Measurements from ENCODE around the gene DEGS1. TPM values are rescaled to one million over a fixed set of nuclear protein-coding genes. Genes with fewer than 3 reads are reported as not detected.

The DEGS1 gene
- total and polyA plus RNA-seq, 2 experiments from 2014 or later = 45.7 to 67.9 TPM

- TF ChIP-seq EZH2 (IDR thresholded peaks at IDR 0.05; ENCODE audit: low read depth, unreplicated experiment) = no peak
- TF ChIP-seq NANOG (IDR thresholded peaks at IDR 0.05; ENCODE audit: borderline replicate concordance) = no peak
- TF ChIP-seq, protein P1, sequence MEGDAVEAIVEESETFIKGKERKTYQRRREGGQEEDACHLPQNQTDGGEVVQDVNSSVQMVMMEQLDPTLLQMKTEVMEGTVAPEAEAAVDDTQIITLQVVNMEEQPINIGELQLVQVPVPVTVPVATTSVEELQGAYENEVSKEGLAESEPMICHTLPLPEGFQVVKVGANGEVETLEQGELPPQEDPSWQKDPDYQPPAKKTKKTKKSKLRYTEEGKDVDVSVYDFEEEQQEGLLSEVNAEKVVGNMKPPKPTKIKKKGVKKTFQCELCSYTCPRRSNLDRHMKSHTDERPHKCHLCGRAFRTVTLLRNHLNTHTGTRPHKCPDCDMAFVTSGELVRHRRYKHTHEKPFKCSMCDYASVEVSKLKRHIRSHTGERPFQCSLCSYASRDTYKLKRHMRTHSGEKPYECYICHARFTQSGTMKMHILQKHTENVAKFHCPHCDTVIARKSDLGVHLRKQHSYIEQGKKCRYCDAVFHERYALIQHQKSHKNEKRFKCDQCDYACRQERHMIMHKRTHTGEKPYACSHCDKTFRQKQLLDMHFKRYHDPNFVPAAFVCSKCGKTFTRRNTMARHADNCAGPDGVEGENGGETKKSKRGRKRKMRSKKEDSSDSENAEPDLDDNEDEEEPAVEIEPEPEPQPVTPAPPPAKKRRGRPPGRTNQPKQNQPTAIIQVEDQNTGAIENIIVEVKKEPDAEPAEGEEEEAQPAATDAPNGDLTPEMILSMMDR (conservative IDR thresholded peaks at IDR 0.05; ENCODE audit: low read depth in 2 of 2) = no peak
- no peak for TF ChIP-seq EZH2phosphoT487 (IDR thresholded peaks at IDR 0.05; ENCODE audit: unreplicated experiment)
- TF ChIP-seq REST (IDR thresholded peaks at IDR 0.05; ENCODE audit: unreplicated experiment) = no peak
- no peak for TF ChIP-seq ZNF331 (CRISPR knock-in tag; IDR thresholded peaks at IDR 0.05; ENCODE audit: low read depth)
- TF ChIP-seq, protein P2, sequence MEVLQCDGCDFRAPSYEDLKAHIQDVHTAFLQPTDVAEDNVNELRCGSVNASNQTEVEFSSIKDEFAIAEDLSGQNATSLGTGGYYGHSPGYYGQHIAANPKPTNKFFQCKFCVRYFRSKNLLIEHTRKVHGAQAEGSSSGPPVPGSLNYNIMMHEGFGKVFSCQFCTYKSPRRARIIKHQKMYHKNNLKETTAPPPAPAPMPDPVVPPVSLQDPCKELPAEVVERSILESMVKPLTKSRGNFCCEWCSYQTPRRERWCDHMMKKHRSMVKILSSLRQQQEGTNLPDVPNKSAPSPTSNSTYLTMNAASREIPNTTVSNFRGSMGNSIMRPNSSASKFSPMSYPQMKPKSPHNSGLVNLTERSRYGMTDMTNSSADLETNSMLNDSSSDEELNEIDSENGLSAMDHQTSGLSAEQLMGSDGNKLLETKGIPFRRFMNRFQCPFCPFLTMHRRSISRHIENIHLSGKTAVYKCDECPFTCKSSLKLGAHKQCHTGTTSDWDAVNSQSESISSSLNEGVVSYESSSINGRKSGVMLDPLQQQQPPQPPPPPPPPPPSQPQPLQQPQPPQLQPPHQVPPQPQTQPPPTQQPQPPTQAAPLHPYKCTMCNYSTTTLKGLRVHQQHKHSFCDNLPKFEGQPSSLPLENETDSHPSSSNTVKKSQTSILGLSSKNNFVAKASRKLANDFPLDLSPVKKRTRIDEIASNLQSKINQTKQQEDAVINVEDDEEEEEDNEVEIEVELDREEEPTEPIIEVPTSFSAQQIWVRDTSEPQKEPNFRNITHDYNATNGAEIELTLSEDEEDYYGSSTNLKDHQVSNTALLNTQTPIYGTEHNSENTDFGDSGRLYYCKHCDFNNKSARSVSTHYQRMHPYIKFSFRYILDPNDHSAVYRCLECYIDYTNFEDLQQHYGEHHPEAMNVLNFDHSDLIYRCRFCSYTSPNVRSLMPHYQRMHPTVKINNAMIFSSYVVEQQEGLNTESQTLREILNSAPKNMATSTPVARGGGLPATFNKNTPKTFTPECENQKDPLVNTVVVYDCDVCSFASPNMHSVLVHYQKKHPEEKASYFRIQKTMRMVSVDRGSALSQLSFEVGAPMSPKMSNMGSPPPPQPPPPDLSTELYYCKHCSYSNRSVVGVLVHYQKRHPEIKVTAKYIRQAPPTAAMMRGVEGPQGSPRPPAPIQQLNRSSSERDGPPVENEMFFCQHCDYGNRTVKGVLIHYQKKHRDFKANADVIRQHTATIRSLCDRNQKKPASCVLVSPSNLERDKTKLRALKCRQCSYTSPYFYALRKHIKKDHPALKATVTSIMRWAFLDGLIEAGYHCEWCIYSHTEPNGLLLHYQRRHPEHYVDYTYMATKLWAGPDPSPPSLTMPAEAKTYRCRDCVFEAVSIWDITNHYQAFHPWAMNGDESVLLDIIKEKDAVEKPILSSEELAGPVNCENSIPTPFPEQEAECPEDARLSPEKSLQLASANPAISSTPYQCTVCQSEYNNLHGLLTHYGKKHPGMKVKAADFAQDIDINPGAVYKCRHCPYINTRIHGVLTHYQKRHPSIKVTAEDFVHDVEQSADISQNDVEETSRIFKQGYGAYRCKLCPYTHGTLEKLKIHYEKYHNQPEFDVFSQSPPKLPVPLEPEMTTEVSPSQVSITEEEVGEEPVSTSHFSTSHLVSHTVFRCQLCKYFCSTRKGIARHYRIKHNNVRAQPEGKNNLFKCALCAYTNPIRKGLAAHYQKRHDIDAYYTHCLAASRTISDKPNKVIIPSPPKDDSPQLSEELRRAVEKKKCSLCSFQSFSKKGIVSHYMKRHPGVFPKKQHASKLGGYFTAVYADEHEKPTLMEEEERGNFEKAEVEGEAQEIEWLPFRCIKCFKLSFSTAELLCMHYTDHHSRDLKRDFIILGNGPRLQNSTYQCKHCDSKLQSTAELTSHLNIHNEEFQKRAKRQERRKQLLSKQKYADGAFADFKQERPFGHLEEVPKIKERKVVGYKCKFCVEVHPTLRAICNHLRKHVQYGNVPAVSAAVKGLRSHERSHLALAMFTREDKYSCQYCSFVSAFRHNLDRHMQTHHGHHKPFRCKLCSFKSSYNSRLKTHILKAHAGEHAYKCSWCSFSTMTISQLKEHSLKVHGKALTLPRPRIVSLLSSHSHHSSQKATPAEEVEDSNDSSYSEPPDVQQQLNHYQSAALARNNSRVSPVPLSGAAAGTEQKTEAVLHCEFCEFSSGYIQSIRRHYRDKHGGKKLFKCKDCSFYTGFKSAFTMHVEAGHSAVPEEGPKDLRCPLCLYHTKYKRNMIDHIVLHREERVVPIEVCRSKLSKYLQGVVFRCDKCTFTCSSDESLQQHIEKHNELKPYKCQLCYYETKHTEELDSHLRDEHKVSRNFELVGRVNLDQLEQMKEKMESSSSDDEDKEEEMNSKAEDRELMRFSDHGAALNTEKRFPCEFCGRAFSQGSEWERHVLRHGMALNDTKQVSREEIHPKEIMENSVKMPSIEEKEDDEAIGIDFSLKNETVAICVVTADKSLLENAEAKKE (CRISPR knock-in tag; IDR thresholded peaks at IDR 0.05) = no peak
- TF ChIP-seq JUNB (IDR thresholded peaks at IDR 0.05; ENCODE audit: unreplicated experiment) = no peak
- TF ChIP-seq ZNF114 (CRISPR knock-in tag; IDR thresholded peaks at IDR 0.05) = no peak
- TF ChIP-seq POLR2AphosphoS5 (IDR thresholded peaks at IDR 0.05; ENCODE audit: low read depth) = no peak
- no peak for TF ChIP-seq CREB1 (CRISPR knock-in tag; IDR thresholded peaks at IDR 0.05; ENCODE audit: low read depth)
- TF ChIP-seq, protein P3, sequence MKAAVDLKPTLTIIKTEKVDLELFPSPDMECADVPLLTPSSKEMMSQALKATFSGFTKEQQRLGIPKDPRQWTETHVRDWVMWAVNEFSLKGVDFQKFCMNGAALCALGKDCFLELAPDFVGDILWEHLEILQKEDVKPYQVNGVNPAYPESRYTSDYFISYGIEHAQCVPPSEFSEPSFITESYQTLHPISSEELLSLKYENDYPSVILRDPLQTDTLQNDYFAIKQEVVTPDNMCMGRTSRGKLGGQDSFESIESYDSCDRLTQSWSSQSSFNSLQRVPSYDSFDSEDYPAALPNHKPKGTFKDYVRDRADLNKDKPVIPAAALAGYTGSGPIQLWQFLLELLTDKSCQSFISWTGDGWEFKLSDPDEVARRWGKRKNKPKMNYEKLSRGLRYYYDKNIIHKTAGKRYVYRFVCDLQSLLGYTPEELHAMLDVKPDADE (IDR thresholded peaks at IDR 0.05) = no peak
- no peak for TF ChIP-seq STAT1 (IDR thresholded peaks at IDR 0.05; ENCODE audit: unreplicated experiment)
- Histone ChIP-seq H3K4me3 (no peak overlapping the region), H3F3A (replicated peaks; ENCODE audit: low read depth) (peaks cover 9% of the 10 kb centered on the region; the same call in 1 of the 2 replicates), H3K27ac (ENCODE audit: low read depth) (no peak overlapping the region), H3K36me3 (ENCODE audit: insufficient read depth) (peaks cover 2% of the 10 kb centered on the region; the same call in 1 of the 2 replicates), H2AFZ (no peak overlapping the region), H3K9me2 (ENCODE audit: insufficient read depth) (no peaks in the 10 kb centered on the region), H3K27me3 (ENCODE audit: insufficient read depth) (no peaks in the 10 kb centered on the region), H3K4me2 (0 out of 2 replicates have a peak overlapping the region, but pooled peaks have one; percentile 16), H3K79me2 (replicated peaks; ENCODE audit: insufficient read depth) (no peaks in the 10 kb centered on the region), H3K4me1 (ENCODE audit: insufficient read depth) (peaks cover 40% of the 10 kb centered on the region), H4K20me1 (replicated peaks; ENCODE audit: insufficient read depth) (no peaks in the 10 kb centered on the region)
- H3K27ac Mint-ChIP-seq = peak overlapping the region; percentile 80; the same call in 1 of the 2 replicates
- peaks cover 26% of the 10 kb centered on the region for H3K36me3 Mint-ChIP-seq (ENCODE audit: low read depth)
- no peak for ATAC-seq
- H3K4me1 Mint-ChIP-seq = peaks cover 40% of the 10 kb centered on the region
- DNase-seq (ENCODE audit: low spot score) = no peak
- H3K9me3 Mint-ChIP-seq = no peaks in the 10 kb centered on the region
- peaks cover 6% of the 10 kb centered on the region for H3K27me3 Mint-ChIP-seq (ENCODE audit: insufficient read depth, low read depth, poor library complexity)
- no peak overlapping the region for H3K4me3 Mint-ChIP-seq
These were observed 55.2 kb downstream of the DEGS1 start for GRCh38 chr1:224238212-224238611.

All from GM23338 (cell line).